ENCODE measurements around the gene HERC2. TPM values are rescaled to one million over a fixed set of nuclear protein-coding genes. Genes with fewer than 3 reads are reported as not detected.
"Not testable (repeated sequence)": the region's sequence is repeated elsewhere in the genome, so short reads cannot be mapped to it uniquely, and the experiment has no call there.

HERC2 gene
- total RNA-seq, 4 donors from 2014 or later: 74.1 to 106 (median 88.7) TPM

DNA sequence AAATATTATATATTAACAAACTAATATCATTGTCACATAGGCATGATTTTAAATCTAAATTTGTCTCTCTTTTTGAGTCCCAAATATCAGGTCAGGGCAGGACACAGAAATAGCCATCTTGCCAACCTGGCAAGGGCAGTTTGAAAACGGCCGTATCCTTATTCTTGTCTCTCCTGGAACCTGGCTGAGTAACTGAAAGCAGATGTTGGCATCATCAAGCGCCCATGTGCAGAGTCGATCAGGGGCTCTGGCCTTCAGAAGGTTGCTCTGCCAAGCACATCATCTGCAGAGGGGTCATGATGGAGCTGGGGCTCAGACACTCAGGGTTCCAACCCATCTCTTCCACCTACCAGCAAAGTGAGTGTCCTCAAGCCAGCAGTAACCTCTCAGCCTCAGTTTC lies 167.7 kb downstream of the HERC2 start:
- TF ChIP-seq EP300 (IDR thresholded peaks at IDR 0.05) (no peak), POLR2A (IDR thresholded peaks at IDR 0.05) (no peak)
- TF ChIP-seq, protein P1, sequence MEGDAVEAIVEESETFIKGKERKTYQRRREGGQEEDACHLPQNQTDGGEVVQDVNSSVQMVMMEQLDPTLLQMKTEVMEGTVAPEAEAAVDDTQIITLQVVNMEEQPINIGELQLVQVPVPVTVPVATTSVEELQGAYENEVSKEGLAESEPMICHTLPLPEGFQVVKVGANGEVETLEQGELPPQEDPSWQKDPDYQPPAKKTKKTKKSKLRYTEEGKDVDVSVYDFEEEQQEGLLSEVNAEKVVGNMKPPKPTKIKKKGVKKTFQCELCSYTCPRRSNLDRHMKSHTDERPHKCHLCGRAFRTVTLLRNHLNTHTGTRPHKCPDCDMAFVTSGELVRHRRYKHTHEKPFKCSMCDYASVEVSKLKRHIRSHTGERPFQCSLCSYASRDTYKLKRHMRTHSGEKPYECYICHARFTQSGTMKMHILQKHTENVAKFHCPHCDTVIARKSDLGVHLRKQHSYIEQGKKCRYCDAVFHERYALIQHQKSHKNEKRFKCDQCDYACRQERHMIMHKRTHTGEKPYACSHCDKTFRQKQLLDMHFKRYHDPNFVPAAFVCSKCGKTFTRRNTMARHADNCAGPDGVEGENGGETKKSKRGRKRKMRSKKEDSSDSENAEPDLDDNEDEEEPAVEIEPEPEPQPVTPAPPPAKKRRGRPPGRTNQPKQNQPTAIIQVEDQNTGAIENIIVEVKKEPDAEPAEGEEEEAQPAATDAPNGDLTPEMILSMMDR (IDR thresholded peaks at IDR 0.05): no peak
- no peaks in the 10 kb centered on the region for H3K4me1 ChIP-seq
- no peak overlapping the region for H3K27ac ChIP-seq
- H3K27me3 ChIP-seq: no peaks in the 10 kb centered on the region
- H3K36me3 ChIP-seq: peaks cover 0 to 25% (median 0%) of the 10 kb centered on the region in 3 donors
- 69 to 75% methylated on average over 4 of the region's 4 CpGs for WGBS, 2 donors
- H3K9me3 ChIP-seq: peaks cover 0 to 9% (median 1%) of the 10 kb centered on the region in 4 donors
- DNase-seq (ENCODE audit: low spot score in 2 of 2): no peak
- no peak overlapping the region for H3K4me3 ChIP-seq

DNA sequence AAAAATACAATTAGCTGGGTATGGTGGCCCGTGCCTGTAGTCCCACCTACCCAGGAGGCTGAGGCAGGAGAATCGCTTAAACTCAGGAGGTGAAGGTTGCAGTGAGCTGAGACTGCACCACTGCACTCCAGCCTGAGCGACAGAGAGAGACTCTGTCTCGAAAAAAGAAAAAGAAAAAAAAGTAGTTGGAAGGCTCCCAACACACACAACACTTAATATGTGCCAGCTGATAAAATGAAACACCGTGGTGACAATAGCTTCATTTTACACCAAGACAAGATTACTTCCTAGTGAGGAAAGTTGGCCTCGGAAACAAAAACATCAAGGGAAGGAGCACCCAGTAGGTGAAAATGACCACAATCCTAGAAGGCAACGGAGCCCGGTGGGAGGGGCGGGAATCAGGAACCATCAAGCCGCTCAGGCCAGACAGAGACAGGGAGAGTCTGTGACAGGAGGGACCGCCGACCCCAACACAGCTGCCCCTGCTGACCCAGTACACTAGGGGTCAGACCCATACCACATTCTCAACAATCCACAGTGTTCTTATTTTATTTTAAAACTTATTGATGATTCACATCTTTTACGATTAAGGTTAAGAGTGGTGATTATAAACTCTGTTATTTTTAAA lies 168.4 kb downstream of the HERC2 start:
- DNase-seq (ENCODE audit: low spot score in 2 of 2): no peak
- no peak overlapping the region for H3K27ac ChIP-seq
- H3K36me3 ChIP-seq: peaks cover 0 to 25% (median 0%) of the 10 kb centered on the region in 3 donors
- no peaks in the 10 kb centered on the region for H3K27me3 ChIP-seq
- H3K4me1 ChIP-seq: no peaks in the 10 kb centered on the region
- no peak for TF ChIP-seq POLR2A (IDR thresholded peaks at IDR 0.05)
- no peak for TF ChIP-seq EP300 (IDR thresholded peaks at IDR 0.05)
- TF ChIP-seq, protein P1 (IDR thresholded peaks at IDR 0.05): no peak
- H3K9me3 ChIP-seq: peaks cover 0 to 9% (median 1%) of the 10 kb centered on the region in 4 donors
- 41 to 53% methylated on average over 13 of the region's 13 CpGs for WGBS, 2 donors
- H3K4me3 ChIP-seq: no peak overlapping the region

DNA sequence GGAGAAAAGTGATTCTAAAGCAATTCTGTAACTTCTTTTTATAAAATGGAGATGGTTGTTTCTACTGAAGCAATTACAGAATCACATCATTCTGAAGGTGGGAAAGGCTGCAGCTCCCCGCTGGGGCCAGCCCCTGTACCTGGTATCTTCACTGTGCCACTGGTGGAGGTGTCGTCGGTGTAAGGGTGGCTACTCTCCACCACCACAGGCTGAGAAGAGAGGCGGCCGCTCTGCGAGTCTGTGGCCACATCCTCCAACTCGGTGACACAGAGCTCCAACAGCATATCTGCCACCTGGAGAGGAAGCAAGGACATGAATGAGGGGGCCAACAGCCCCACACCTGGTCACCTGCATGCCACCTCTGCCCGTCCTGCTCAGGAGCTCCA lies 169.4 kb downstream of the HERC2 start:
- H3K9me3 ChIP-seq; H3K4me1 ChIP-seq; H3K27me3 ChIP-seq; H3K27ac ChIP-seq; H3K4me3 ChIP-seq; DNase-seq (ENCODE audit: low spot score in 2 of 2): not testable (repeated sequence)
- 95 to 96% methylated on average over 7 to 8 of the region's 8 CpGs for WGBS, 2 donors
- H3K36me3 ChIP-seq: peaks cover 0 to 28% (median 0%) of the 10 kb centered on the region in 3 donors

DNA sequence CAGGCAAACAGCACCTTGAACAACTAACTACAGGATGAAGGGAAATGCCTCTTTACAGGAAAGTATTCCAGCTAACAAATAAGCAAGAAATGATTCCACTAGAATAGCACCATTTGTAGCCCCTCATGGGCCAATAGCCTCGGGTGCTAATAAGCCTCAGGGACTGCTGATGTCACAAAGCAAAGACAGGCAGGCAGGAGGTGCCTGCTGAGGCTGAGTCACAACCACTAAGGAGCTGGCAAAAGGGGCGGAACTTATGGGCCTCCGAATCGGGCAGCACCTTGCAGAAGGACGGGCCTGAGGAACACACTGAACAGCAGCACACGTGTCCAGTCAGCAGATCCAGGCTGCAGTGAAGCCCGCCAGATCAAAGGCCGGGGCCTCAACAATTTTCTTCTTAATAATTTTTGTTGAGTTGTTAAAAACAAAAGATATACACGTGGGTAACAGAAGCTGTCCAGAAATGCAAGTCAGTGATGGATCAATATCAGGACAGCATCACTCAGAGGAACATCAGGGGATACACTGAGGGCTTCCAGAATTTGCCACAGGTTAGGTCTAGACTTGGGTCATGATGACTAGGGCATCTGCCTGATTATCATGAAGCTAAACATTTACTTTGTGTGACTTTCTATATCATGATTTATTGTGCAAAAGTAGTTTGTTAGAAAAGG lies 170.0 kb downstream of the HERC2 start:
- not testable (repeated sequence) for DNase-seq (ENCODE audit: low spot score in 2 of 2); H3K4me3 ChIP-seq; H3K27ac ChIP-seq; H3K9me3 ChIP-seq; H3K27me3 ChIP-seq; H3K4me1 ChIP-seq
- peaks cover 0 to 33% (median 0%) of the 10 kb centered on the region in 3 donors for H3K36me3 ChIP-seq
- WGBS, 2 donors: 54 to 67% methylated on average over 5 to 9 of the region's 9 CpGs

- no peaks in the 10 kb centered on the region for H3K4me1 ChIP-seq
- no peak for DNase-seq (ENCODE audit: low spot score in 2 of 2)
- H3K36me3 ChIP-seq: peaks cover 0 to 66% (median 0%) of the 10 kb centered on the region in 3 donors
- no peaks in the 10 kb centered on the region for H3K27me3 ChIP-seq
- no peak overlapping the region for H3K27ac ChIP-seq
- H3K4me3 ChIP-seq: no peak overlapping the region
- TF ChIP-seq EP300 (IDR thresholded peaks at IDR 0.05) (no peak), POLR2A (IDR thresholded peaks at IDR 0.05) (no peak)
- TF ChIP-seq, protein P1 (IDR thresholded peaks at IDR 0.05): no peak
- H3K9me3 ChIP-seq: peaks cover 0 to 4% (median 0%) of the 10 kb centered on the region in 4 donors
- WGBS, 2 donors: 83 to 88% methylated on average over 3 of the region's 3 CpGs
These were observed 174.2 kb downstream of the HERC2 start for GRCh38 chr15:28147801-28148200.

GRCh38 chr15:28145419-28145818 lies 176.6 kb downstream of the HERC2 start:
- H3K27me3 ChIP-seq; DNase-seq (ENCODE audit: low spot score in 2 of 2); H3K9me3 ChIP-seq; H3K4me1 ChIP-seq; H3K4me3 ChIP-seq; H3K27ac ChIP-seq: not testable (repeated sequence)
- 90 to 93% methylated on average over 4 of the region's 4 CpGs for WGBS, 2 donors
- peaks cover 0 to 65% (median 4%) of the 10 kb centered on the region in 3 donors for H3K36me3 ChIP-seq

Measured in tibial nerve (tissue), 4 donors.